ENCODE data around the gene FPR2.

DNA sequence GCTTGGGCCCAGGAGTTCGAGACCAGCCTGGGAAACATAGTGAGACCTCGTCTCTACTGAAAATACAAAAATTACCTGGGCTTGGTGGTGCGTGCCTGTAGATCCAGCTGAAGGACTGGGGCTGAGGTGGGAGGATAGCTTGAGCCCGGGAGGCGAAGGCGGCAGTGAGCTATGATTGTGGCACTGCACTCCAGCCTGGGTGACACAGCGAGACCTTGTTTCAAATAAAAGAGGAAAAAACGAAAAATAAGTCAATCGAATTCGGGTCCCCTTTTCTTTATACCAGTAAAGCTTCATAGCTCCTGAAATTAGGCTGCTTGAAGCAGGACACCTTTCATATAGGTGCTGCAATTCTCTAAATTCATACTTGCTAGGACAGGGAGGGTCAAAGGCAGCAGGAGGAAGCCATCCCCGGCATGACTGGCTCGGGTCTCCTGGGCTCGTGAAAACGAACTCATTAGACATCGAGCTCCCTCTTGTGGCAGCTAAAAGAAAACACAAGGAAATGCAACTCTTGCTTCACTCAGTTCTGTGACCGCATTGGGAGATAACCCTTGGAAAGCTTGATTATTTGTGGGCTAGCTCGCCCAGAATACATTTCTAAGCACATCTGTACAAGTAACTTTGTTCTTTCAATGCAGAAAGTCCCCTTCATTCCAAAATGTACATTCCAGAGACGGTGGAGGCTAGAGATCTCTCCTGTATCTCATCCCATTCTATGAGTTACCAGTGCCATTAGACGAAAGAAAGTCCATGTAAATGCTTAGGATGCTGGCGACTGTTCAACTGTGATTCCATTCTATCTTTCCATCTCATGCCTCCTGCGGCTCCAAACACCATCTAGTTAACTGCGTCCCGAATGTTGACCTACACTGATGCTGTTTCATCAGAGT lies 16.8 kb downstream of the FPR2 start:
- no peak for TF ChIP-seq EZH2 (IDR thresholded peaks at IDR 0.05)
- TF ChIP-seq POLR2AphosphoS5 (IDR thresholded peaks at IDR 0.05; ENCODE audit: borderline replicate concordance, low read depth, low read length) = no peak
